ENCODE data around the gene RNF41.
"Not testable (repeated sequence)": the region's sequence is repeated elsewhere in the genome, so short reads cannot be mapped to it uniquely, and the experiment has no call there.

The RNF41 gene
- total RNA-seq: 63.6 to 88.3 (median 77.9) reads per million in 4 experiments

GRCh38 chr12:56221757-56222530, at the start of gene RNF41:
TSS of gene RNF41 (minus strand) at chr12:56221922. CDS start at chr12:56214047, 7,875 bp downstream.
- peak; percentile 82 for DNase-seq

- no peak for DNase-seq
Measured at GRCh38 chr12:56271031-56271430, 49.3 kb upstream of the RNF41 start.

- no peak for DNase-seq
Measured at GRCh38 chr12:56267443-56268071, 45.8 kb upstream of the RNF41 start.

GRCh38 chr12:56266693-56267442, 45.1 kb upstream of the RNF41 start, which contains the start of gene COQ10A:
TSS of gene COQ10A (plus strand) at chr12:56266942. CDS start at chr12:56267119, 177 bp downstream.
- DNase-seq: peak; percentile 85

- DNase-seq: not testable (repeated sequence)
Measured at GRCh38 chr12:56266068-56266692, 44.5 kb upstream of the RNF41 start.

- DNase-seq: not testable (repeated sequence)
Measured at GRCh38 chr12:56262955-56263354, 41.2 kb upstream of the RNF41 start.

GRCh38 chr12:56261503-56262232, 39.9 kb upstream of the RNF41 start:
- DNase-seq: no peak

GRCh38 chr12:56260921-56261320, 39.2 kb upstream of the RNF41 start:
- DNase-seq: no peak

GRCh38 chr12:56260380-56260779, 38.7 kb upstream of the RNF41 start:
- no peak for DNase-seq

GRCh38 chr12:56258820-56259183, 37.1 kb upstream of the RNF41 start:
- no peak for DNase-seq

- peak; percentile 61 for DNase-seq
Measured at GRCh38 chr12:56258068-56258819, 36.5 kb upstream of the RNF41 start, which contains the start of gene ANKRD52. TSS of gene ANKRD52 (minus strand) at chr12:56258384. CDS start at chr12:56258269, 115 bp downstream.

- DNase-seq: no peak
Measured at GRCh38 chr12:56257491-56258067, 35.9 kb upstream of the RNF41 start.

- no peak for DNase-seq
Measured at GRCh38 chr12:56257071-56257470, 35.3 kb upstream of the RNF41 start.

GRCh38 chr12:56256326-56256960, 34.7 kb upstream of the RNF41 start:
- no peak for DNase-seq

- no peak for DNase-seq
Measured at GRCh38 chr12:56255671-56256070, 33.9 kb upstream of the RNF41 start.

GRCh38 chr12:56253091-56253490, 31.4 kb upstream of the RNF41 start:
- DNase-seq: no peak

- DNase-seq: no peak
Measured at GRCh38 chr12:56252649-56253048, 30.9 kb upstream of the RNF41 start.

GRCh38 chr12:56248711-56249110, 27.0 kb upstream of the RNF41 start:
- no peak for DNase-seq

GRCh38 chr12:56247923-56248322, 26.2 kb upstream of the RNF41 start:
- no peak for DNase-seq

- DNase-seq: no peak
Measured at GRCh38 chr12:56244494-56244893, 22.8 kb upstream of the RNF41 start.
